ENCODE results near the gene UNC13D. TPM values are rescaled to one million over a fixed set of nuclear protein-coding genes. Genes with fewer than 3 reads are reported as not detected.

UNC13D gene
- total RNA-seq, 1 donor, result 0.86 TPM

- no peak for DNase-seq (ENCODE audit: low read depth)
Observed at GRCh38 chr17:75821552-75821951, 22.7 kb downstream of the UNC13D start.

GRCh38 chr17:75820094-75821080, 23.8 kb downstream of the UNC13D start:
- TF ChIP-seq, protein P1, sequence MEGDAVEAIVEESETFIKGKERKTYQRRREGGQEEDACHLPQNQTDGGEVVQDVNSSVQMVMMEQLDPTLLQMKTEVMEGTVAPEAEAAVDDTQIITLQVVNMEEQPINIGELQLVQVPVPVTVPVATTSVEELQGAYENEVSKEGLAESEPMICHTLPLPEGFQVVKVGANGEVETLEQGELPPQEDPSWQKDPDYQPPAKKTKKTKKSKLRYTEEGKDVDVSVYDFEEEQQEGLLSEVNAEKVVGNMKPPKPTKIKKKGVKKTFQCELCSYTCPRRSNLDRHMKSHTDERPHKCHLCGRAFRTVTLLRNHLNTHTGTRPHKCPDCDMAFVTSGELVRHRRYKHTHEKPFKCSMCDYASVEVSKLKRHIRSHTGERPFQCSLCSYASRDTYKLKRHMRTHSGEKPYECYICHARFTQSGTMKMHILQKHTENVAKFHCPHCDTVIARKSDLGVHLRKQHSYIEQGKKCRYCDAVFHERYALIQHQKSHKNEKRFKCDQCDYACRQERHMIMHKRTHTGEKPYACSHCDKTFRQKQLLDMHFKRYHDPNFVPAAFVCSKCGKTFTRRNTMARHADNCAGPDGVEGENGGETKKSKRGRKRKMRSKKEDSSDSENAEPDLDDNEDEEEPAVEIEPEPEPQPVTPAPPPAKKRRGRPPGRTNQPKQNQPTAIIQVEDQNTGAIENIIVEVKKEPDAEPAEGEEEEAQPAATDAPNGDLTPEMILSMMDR (IDR thresholded peaks at IDR 0.05; ENCODE audit: insufficient read depth, low read depth, low read length), result no peak
- DNase-seq (ENCODE audit: low read depth), result no peak

More at GRCh38 chr17:75821552-75821951, 22.7 kb downstream of the UNC13D start:
- H3K4me3 ChIP-seq (ENCODE audit: low read depth, low read length), result no peak overlapping the region
- TF ChIP-seq, protein P1 (IDR thresholded peaks at IDR 0.05; ENCODE audit: insufficient read depth, low read depth, low read length), result no peak

GRCh38 chr17:75819678-75820077, 24.5 kb downstream of the UNC13D start:
- TF ChIP-seq, protein P1 (IDR thresholded peaks at IDR 0.05; ENCODE audit: insufficient read depth, low read depth, low read length), result no peak
- no peak for DNase-seq (ENCODE audit: low read depth)
- no peak overlapping the region for H3K4me3 ChIP-seq (ENCODE audit: low read depth, low read length)

More at GRCh38 chr17:75820094-75821080, 23.8 kb downstream of the UNC13D start:
- H3K4me3 ChIP-seq (ENCODE audit: low read depth, low read length), result no peak overlapping the region

DNA sequence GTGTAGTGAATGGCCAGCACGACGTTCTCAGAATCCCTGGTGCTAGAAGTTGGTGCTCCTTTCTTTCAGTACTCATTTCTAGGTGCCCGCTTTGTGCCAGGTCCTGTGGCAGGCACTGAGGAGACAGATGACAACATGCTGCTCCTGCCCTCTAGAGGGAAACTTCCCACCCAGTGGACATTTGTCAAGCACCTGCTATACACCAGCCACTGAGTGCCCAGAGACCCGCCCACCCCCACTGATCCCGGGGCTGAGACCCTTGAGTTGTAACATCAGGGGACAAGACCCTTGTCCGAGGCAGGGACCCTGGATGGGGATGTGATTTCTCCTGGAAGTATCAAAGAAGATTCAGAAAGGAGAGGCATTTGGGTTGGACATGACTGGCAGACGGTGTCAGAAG, 25.1 kb downstream of the UNC13D start:
- no peak overlapping the region for H3K4me3 ChIP-seq (ENCODE audit: low read depth, low read length)
- TF ChIP-seq, protein P1 (IDR thresholded peaks at IDR 0.05; ENCODE audit: insufficient read depth, low read depth, low read length), result no peak
- no peak for DNase-seq (ENCODE audit: low read depth)

DNA sequence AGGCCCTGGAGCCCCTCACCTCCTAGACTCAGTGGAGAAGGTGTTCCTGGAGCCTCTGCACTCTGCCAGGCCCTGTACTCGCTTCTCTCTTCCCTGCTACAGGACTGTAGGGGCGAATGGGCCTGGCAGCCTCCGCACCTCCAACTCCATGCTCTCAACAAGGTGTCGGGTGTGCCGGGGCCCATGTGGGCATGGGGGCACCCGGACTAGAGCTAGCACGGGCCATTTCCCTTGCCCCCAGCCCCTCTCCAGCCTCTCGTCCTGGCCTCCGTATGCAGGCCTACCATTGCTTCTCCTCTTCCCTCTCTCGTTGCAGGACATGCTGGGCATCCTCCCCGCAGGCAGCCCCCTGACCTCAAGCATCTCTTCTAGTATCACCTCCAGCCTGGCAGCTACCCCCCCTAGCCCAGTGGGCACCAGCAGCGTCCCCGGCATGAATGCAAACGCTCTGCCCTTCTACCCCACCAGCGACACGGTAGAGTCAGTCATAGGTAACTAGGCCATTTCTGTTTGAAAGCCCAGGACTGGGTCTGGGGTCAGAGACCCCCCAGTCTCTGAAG, 25.8 kb downstream of the UNC13D start:
- no peak for DNase-seq (ENCODE audit: low read depth)
- no peak overlapping the region for H3K4me3 ChIP-seq (ENCODE audit: low read depth, low read length)
- TF ChIP-seq, protein P1 (IDR thresholded peaks at IDR 0.05; ENCODE audit: insufficient read depth, low read depth, low read length), result no peak

- TF ChIP-seq, protein P1 (IDR thresholded peaks at IDR 0.05; ENCODE audit: insufficient read depth, low read depth, low read length), result no peak
- no peak overlapping the region for H3K4me3 ChIP-seq (ENCODE audit: low read depth, low read length)
- DNase-seq (ENCODE audit: low read depth), result no peak
Observed at GRCh38 chr17:75817571-75817970, 26.6 kb downstream of the UNC13D start.

Measured in fibroblast of villous mesenchyme (primary cell).